ENCODE results near the gene SLC16A8. TPM values are rescaled to one million over a fixed set of nuclear protein-coding genes. Genes with fewer than 3 reads are reported as not detected.
"Not testable (repeated sequence)": the region's sequence is repeated elsewhere in the genome, so short reads cannot be mapped to it uniquely, and the experiment has no call there.

Gene SLC16A8
- total RNA-seq, 4 donors from 2014 or later = not detected

DNA sequence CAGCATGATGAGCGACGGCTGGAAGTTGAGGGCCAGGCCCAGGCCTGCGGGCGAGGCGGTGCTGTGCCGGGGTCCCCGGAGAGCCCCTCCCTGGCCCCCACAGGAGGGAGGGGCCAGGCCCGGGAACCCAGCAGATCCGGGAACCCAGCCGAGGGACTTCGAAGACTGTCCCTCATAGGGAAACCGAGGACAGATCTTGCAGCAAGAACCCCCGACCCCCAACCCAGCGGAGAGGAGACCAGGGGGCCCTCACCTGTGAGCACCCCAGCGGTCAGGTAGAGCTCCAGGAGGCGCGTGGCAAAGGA is 2.4 kb downstream of the SLC16A8 start:
- WGBS, 2 donors (ENCODE audit: low coverage in 1 of 2) = 0% methylated on average over 3 of the region's 17 CpGs; no CpG with 5 or more reads in 1 of the 2 donors
- H3K27ac ChIP-seq = no peak overlapping the region

DNA sequence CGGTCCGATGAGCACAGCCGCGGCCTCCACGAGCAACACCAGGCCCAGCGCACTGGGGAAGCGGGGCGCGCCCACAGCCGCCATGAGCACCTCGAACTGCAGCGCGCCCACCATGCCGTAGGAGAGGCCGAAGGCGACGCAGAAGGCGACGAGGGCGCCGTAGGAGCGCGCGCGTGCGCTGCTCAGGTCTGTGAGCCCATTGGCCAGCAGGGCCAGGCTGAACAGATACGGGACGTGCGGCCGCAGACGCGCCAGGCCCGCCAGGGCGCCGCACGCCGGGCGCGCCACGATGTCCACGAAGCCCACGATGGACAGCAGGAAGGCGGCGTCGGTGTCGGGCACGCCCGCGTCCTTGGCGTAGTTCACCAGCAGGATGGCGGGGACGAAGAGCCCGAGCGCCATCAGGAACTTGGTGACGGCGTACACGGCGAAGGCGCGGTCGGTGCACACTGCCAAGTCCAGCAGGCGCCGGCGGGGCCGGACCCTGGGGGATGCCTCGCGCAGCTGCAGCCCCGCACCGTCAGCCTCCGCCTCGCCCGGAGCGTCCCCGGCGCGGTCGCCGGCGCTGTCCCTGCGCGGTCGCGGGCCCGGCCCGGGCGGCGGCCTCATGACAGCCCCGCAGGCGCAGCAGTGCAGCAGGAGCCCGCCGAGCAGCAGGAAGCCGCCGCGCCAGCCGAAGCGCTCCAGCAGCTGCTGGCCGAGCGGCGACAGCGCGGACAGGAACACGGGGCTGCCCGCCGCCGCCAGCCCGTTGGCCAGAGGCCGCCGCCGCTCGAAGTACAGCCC is 2.9 kb downstream of the SLC16A8 start:
- TF ChIP-seq CTCF (IDR thresholded peaks at IDR 0.05) = peak in 1 of 4 experiments; percentile 19
- no peak for TF ChIP-seq POLR2AphosphoS5 (IDR thresholded peaks at IDR 0.05)
- H3K36me3 ChIP-seq = peaks cover 0 to 16% of the 10 kb centered on the region in 2 donors
- H3K4me3 ChIP-seq = peak overlapping the region; percentile 3 to 51
- H3K9me3 ChIP-seq = no peaks in the 10 kb centered on the region
- no CpG with 5 or more reads among the region's 110 CpGs for WGBS, 2 donors (ENCODE audit: low coverage in 1 of 2)
- H3K27me3 ChIP-seq = peaks cover 52% of the 10 kb centered on the region
- H3K27ac ChIP-seq = peak overlapping the region in 1 of 4 donors; percentile 3
- H3K4me1 ChIP-seq = peaks cover 0 to 26% (median 18%) of the 10 kb centered on the region in 3 donors
- peak; percentile 59 for ATAC-seq

More for the DNA sequence above, 2.4 kb downstream of the SLC16A8 start:
- Histone ChIP-seq H3K27me3 (peaks cover 52% of the 10 kb centered on the region), H3K9me3 (no peaks in the 10 kb centered on the region), H3K4me1 (peaks cover 0 to 26% (median 18%) of the 10 kb centered on the region in 3 donors), H3K4me3 (peak overlapping the region in 1 of 2 donors; percentile 51), H3K36me3 (peaks cover 0 to 21% of the 10 kb centered on the region in 2 donors)
- no peak for TF ChIP-seq POLR2A (IDR thresholded peaks at IDR 0.05)
- no peak for TF ChIP-seq EP300 (IDR thresholded peaks at IDR 0.05)
- no peak for ATAC-seq

- WGBS, 2 donors (ENCODE audit: low coverage in 1 of 2) = 20% methylated on average over 2 of the region's 11 CpGs; no CpG with 5 or more reads in 1 of the 2 donors
Observed at GRCh38 chr22:38080474-38080849, 3.5 kb downstream of the SLC16A8 start.

DNA sequence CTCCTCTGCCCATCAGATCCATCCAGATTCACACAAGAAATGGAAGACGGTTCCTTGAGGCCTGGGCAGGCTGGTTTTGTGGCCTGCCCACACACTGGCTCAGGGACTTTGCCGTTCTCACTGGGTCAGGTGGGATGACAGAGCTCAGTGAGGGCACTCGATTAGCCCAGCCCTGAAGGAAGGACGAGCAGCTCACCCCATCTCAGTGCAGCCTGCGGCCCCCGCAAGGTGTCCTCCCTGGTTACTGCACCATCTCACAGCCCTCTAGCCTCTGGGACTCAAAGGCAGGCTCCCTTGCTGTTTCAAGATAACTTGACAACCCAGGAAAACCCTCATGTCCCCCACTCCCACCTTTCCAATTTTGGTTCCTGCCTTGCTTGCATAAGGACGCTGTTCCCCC is 4.2 kb downstream of the SLC16A8 start:
- no peak for ATAC-seq
- Histone ChIP-seq H3K27me3 (peaks cover 47% of the 10 kb centered on the region), H3K27ac (no peak overlapping the region), H3K36me3 (peaks cover 0 to 13% of the 10 kb centered on the region in 2 donors), H3K9me3 (no peaks in the 10 kb centered on the region), H3K4me3 (no peak overlapping the region), H3K4me1 (peaks cover 0 to 26% (median 18%) of the 10 kb centered on the region in 3 donors)
- TF ChIP-seq POLR2A (IDR thresholded peaks at IDR 0.05) = no peak
- 82% methylated on average over 2 of the region's 7 CpGs; no CpG with 5 or more reads in 1 of the 2 donors for whole genome bisulfite sequencing, 2 donors (ENCODE audit: low coverage in 1 of 2)

More at GRCh38 chr22:38080474-38080849, 3.5 kb downstream of the SLC16A8 start:
- Histone ChIP-seq H3K27me3 (peaks cover 52% of the 10 kb centered on the region), H3K27ac (no peak overlapping the region), H3K4me1 (peaks cover 0 to 26% (median 18%) of the 10 kb centered on the region in 3 donors), H3K9me3 (no peaks in the 10 kb centered on the region), H3K4me3 (peak overlapping the region in 1 of 2 donors; percentile 51), H3K36me3 (peaks cover 0 to 13% of the 10 kb centered on the region in 2 donors)
- TF ChIP-seq EP300 (IDR thresholded peaks at IDR 0.05) (no peak), POLR2AphosphoS5 (IDR thresholded peaks at IDR 0.05) (no peak), POLR2A (IDR thresholded peaks at IDR 0.05) (no peak), CTCF (IDR thresholded peaks at IDR 0.05) (no peak)
- ATAC-seq = no peak

GRCh38 chr22:38079208-38079607 is 4.8 kb downstream of the SLC16A8 start:
- H3K4me1 ChIP-seq = peaks cover 0 to 26% (median 18%) of the 10 kb centered on the region in 3 donors
- not testable (repeated sequence) for H3K9me3 ChIP-seq, H3K4me3 ChIP-seq, ATAC-seq, H3K27ac ChIP-seq
- H3K36me3 ChIP-seq = peaks cover 0 to 15% of the 10 kb centered on the region in 2 donors
- WGBS, 2 donors (ENCODE audit: low coverage in 1 of 2) = 100% methylated on average over 1 of the region's 2 CpGs
- peaks cover 42% of the 10 kb centered on the region for H3K27me3 ChIP-seq

DNA sequence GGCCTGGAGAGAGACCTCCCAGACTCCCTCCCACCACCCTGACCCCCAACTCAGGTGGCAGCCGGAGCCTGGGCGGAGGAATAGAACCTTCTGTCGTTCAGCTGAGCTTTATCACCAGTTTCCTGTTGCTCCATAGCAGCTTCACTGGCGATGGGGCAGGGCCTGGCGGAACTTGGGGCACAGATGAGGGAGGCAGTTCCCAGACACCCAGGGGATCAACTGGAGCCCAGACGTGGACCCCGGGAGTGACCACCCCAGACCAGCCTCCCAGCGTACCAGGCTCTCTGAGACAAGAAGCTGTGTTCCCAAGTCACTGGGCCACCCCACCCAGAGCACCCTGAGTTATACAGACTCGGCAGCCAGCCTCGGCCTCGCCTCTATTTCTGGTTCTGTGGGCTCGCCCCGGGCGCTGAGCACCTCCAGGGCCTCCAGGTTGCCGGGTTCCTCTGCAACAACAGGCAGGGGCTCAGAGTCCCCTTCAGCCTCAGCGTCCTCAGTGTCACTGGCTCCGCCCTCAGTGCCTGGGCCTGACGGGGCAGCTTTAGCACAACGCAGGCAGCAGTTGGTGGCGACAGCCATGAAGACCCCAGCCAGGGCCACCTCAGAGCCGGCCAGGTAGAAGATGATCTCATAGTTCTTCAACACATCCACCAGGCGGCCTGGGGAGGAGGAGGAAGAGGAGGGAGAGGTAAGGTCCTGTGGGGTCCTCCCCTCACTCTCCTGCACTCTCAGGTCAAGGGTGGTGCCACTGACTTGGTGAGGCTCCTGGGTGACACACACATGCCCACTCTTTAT is 5.7 kb downstream of the SLC16A8 start:
- peaks cover 0 to 26% (median 18%) of the 10 kb centered on the region in 3 donors for H3K4me1 ChIP-seq
- H3K9me3 ChIP-seq = no peaks in the 10 kb centered on the region
- H3K36me3 ChIP-seq = peaks cover 0 to 25% of the 10 kb centered on the region in 2 donors
- no peak overlapping the region for H3K27ac ChIP-seq
- no peak overlapping the region for H3K4me3 ChIP-seq
- no peak for ATAC-seq
- no peak for TF ChIP-seq CTCF (IDR thresholded peaks at IDR 0.05)
- no peak for TF ChIP-seq POLR2AphosphoS5 (IDR thresholded peaks at IDR 0.05)
- no peak for TF ChIP-seq EP300 (IDR thresholded peaks at IDR 0.05)
- TF ChIP-seq POLR2A (IDR thresholded peaks at IDR 0.05) = no peak
- WGBS, 2 donors (ENCODE audit: low coverage in 1 of 2) = 94% methylated on average over 3 of the region's 22 CpGs; no CpG with 5 or more reads in 1 of the 2 donors
- peaks cover 33% of the 10 kb centered on the region for H3K27me3 ChIP-seq

Data from gastroesophageal sphincter (tissue), 4 donors.